Measurements from ENCODE around the gene RPL13A.
"Not testable (repeated sequence)": the region's sequence is repeated elsewhere in the genome, so short reads cannot be mapped to it uniquely, and the experiment has no call there.

Gene RPL13A

DNA sequence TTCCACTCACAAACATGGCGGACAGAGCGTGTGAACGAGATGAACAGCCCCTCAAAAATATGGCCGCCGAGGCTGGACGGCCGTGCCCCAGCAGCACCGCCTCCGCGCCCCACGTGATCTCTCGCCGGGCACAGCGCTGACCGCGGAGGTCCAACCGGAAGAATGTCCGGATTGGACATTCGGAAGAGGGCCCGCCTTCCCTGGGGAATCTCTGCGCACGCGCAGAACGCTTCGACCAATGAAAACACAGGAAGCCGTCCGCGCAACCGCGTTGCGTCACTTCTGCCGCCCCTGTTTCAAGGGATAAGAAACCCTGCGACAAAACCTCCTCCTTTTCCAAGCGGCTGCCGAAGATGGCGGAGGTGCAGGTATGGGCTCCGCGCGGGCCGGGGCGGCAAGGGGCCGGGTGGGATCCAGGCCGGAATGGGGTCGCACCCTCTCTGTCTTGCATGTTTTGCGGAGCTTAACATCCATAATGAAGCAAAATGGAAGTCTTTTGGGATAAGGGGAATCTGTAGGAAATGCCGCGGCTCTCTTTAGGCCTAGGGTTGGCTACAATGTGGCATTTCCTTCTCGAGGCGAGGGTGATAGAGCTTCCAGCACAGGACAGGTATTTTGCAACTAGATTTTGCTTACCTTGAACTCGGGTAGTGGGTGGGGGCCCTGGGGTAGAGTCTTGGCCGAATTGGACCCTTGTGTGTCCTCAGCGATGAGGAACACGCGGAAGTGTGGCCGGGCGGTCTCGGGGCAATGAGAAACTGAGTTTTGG is at the start of gene RPL13A:
RPL13A (plus strand) TSS at position 332 of the 769 bp plus-strand sequence; CDS start at position 354, 22 bp downstream.
- peak; percentile 100 for DNase-seq (ENCODE audit: low read depth, low spot score)

- DNase-seq (ENCODE audit: low read depth, low spot score) = no peak
These were observed 49.1 kb upstream of the RPL13A start for GRCh38 chr19:49438261-49438660.

- DNase-seq (ENCODE audit: low read depth, low spot score) = no peak
These were observed 47.6 kb upstream of the RPL13A start for GRCh38 chr19:49439836-49440235.

- no peak for DNase-seq (ENCODE audit: low read depth, low spot score)
These were observed 46.8 kb upstream of the RPL13A start for GRCh38 chr19:49440439-49441209.

- DNase-seq (ENCODE audit: low read depth, low spot score) = no peak
These were observed 46.0 kb upstream of the RPL13A start, which contains the start of gene SLC17A7 for GRCh38 chr19:49441210-49441959. SLC17A7 (minus strand) TSS chr19:49441527; CDS start chr19:49441379, 148 bp downstream.

DNA sequence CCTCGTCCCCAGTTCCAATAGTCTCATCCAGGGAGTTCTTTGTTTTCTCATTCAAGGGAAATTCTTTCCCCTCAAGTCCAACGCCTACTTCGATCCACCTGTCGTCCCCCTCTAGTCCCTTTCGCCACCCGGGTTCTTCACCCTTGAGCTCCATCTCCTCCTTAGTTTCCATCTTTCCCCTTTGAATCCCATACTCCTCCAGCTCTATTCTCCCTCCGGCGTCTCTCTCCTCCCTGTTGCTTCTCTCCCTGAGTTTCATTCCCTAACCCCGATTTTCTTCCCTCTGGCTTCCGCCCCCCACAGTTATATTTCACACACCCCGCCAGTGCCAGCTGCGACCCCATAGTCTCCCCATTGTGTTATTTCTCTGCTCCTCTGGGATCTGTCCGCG is 45.5 kb upstream of the RPL13A start:
- no peak for DNase-seq (ENCODE audit: low read depth, low spot score)

- no peak for DNase-seq (ENCODE audit: low read depth, low spot score)
These were observed 45.1 kb upstream of the RPL13A start for GRCh38 chr19:49442354-49442753.

- DNase-seq (ENCODE audit: low read depth, low spot score) = peak; percentile 17
These were observed 44.5 kb upstream of the RPL13A start for GRCh38 chr19:49442771-49443365.

GRCh38 chr19:49443366-49444099 is 43.9 kb upstream of the RPL13A start:
- peak; percentile 79 for DNase-seq (ENCODE audit: low read depth, low spot score)

DNA sequence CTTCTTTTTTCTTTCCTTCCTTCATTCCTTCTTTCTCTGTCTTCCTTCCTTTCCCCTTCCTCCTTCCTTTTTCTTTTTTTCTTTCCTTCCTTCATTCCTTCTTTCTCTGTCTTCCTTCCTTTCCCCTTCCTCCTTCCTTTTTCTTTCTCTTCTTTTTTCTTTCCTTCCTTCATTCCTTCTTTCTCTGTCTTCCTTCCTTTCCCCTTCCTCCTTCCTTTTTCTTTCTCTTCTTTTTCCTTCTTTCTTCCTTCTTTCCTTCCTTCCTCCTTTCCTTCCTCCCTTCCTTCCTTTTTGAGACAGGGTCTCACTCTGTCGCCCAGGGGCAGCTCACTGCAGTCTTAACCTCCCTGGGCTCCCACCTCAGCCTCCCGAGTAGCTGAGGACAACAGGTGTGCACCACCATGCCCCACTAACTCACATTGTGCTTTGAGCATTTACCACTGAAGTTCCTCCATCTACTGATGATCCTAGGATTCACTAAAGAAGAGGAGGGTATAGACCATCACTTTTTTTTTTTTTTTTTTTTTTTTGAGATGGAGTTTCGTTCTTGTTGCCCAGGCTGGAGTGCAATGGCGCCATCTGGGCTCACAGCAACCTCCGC is 43.2 kb upstream of the RPL13A start:
- DNase-seq (ENCODE audit: low read depth, low spot score) = not testable (repeated sequence)

- no peak for DNase-seq (ENCODE audit: low read depth, low spot score)
These were observed 41.4 kb upstream of the RPL13A start for GRCh38 chr19:49445997-49446396.

- no peak for DNase-seq (ENCODE audit: low read depth, low spot score)
These were observed 39.6 kb upstream of the RPL13A start for GRCh38 chr19:49447485-49448431.

DNA sequence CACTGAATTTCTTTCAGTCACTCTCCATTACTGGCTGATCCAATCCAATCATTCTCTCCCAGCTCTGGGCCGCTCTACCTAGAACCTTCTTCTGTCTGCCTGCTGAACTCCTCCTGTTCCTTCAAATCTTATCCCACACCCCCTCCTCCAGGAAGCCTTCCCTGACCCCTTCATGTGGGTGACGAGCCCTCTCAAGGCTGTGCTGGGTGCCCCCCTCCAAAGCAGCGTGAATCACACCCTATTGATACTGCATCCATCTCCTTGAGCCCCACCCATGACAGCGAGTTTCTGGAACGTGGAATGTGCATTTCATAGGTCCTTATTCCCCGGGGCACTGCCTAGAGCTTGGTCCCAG is 39.0 kb upstream of the RPL13A start:
- DNase-seq (ENCODE audit: low read depth, low spot score) = no peak

DNA sequence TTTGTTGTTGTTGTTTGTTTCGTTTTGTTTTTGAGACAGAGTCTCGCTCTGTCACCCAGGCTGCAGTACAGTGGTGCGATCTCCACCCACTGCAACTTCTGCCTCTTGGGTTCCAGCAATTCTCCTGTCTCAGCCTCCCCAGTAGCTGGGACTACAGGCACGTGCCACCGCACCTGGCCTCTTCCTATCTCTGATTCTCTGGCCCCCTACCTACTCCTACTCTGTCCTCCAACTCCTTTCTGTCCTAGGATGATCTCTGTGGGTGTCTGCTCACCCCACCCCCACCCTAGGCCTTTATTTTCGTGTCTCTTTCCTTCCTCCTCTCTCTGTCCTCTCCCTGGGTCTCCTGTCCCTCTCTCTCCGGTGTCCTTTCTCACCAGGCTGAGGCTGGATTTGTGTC is 37.0 kb upstream of the RPL13A start:
- DNase-seq (ENCODE audit: low read depth, low spot score) = no peak

DNA sequence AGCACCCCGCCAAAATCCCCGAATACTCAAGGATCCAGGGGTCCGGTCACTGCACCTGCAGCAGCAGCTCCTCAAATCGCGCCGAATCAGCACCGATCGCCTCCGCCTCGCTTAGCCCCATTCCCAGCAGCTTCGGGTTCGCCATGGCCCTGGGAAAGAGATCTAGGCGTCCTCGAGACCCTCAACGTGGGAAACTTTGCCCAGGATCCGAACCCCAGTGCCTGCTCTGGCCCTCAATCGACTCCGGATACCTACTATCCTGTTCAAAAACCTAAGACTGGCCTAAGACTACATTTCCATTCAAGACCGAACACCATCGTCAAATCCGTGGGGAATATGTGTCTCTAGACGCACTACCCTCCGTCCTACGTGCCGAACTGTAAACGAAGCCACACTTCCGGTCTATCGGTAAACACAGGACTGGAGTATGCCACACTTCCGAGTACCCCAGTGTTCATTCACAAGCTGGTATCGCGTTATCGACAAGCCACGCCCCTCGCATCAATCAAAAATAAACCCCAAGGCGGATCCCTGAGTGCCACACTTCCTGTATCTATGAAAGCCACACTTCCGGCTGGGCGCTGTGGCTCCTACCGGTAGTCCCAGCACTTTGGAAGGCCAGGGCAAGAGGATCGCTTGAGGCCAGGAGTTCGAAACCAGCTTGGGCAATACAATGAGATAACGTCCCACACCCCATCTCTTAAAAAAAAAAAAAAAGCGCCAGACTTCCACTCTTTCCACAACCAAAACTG is 35.8 kb upstream of the RPL13A start, which contains the start of gene PIH1D1:
PIH1D1 (minus strand) TSS at position 385 of the 752 bp plus-strand sequence; CDS start at position 145, 240 bp downstream.
- DNase-seq (ENCODE audit: low read depth, low spot score) = peak; percentile 93

GRCh38 chr19:49453013-49453756 is 34.2 kb upstream of the RPL13A start, which contains the start of gene ALDH16A1:
ALDH16A1 (plus strand) TSS chr19:49453225; CDS start chr19:49453332, 107 bp downstream.
- DNase-seq (ENCODE audit: low read depth, low spot score) = peak; percentile 92

DNA sequence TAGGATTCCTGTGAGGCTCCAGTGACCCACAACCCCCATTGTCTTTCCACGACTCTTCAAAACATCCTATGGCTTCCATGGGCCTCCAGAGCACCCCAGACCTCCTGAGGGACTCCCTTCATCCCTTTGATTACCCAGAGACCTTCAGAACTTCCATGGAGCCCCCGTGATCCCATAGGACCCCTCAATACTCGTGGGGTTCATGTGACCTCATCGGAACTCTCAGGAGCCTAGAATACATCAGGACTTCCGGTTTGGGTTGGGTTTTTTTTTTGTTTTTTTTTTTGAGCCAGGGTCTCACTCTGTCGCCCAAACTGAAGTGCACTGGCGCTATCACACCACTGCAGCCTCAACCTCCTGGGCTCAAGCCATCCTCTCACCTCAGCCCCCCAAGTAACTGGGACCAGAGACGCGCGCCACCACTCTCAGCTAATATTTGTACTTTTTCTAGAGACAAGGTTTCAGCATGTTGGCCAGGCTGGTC is 33.6 kb upstream of the RPL13A start:
- no peak for DNase-seq (ENCODE audit: low read depth, low spot score)

- DNase-seq (ENCODE audit: low read depth, low spot score) = no peak
These were observed 31.6 kb upstream of the RPL13A start for GRCh38 chr19:49455773-49456172.

Measured in brain pericyte (primary cell).